NCI-H1930 (cell line): ENCODE data around the gene ZDHHC21.
"Not testable (repeated sequence)": the region's sequence is repeated elsewhere in the genome, so short reads cannot be mapped to it uniquely, and the experiment has no call there.

ENCODE experiments used
- DNase-seq, 2 experiments: peaks; one replicate each; lab custom pipeline; 2025; lab: John Stamatoyannopoulos, UW

The ZDHHC21 gene

GRCh38 chr9:14682616-14683015, 10.6 kb downstream of the ZDHHC21 start:
- not testable (repeated sequence) for DNase-seq

GRCh38 chr9:14678776-14679175, 14.5 kb downstream of the ZDHHC21 start:
- no peak for DNase-seq

GRCh38 chr9:14677872-14678271, 15.4 kb downstream of the ZDHHC21 start:
- DNase-seq = no peak

- DNase-seq = no peak
Measured at GRCh38 chr9:14677396-14677795, 15.8 kb downstream of the ZDHHC21 start.

GRCh38 chr9:14674630-14675029, 18.6 kb downstream of the ZDHHC21 start:
- DNase-seq = no peak

GRCh38 chr9:14671377-14671776, 21.9 kb downstream of the ZDHHC21 start:
- no peak for DNase-seq

GRCh38 chr9:14670718-14671117, 22.5 kb downstream of the ZDHHC21 start:
- no peak for DNase-seq

GRCh38 chr9:14664022-14664421, 29.2 kb downstream of the ZDHHC21 start:
- not testable (repeated sequence) for DNase-seq

- no peak for DNase-seq
Measured at GRCh38 chr9:14662060-14662453, 31.2 kb downstream of the ZDHHC21 start.

- DNase-seq = peak in 1 of 2 experiments; percentile 38
Measured at GRCh38 chr9:14661421-14662059, 31.7 kb downstream of the ZDHHC21 start.

GRCh38 chr9:14660721-14661120, 32.5 kb downstream of the ZDHHC21 start:
- no peak for DNase-seq

GRCh38 chr9:14654932-14655331, 38.3 kb downstream of the ZDHHC21 start:
- no peak for DNase-seq

GRCh38 chr9:14653511-14653910, 39.7 kb downstream of the ZDHHC21 start:
- no peak for DNase-seq

- DNase-seq = peak in 1 of 2 experiments; percentile 8
Measured at GRCh38 chr9:14652729-14653377, 40.4 kb downstream of the ZDHHC21 start.

GRCh38 chr9:14650596-14650995, 42.6 kb downstream of the ZDHHC21 start:
- no peak for DNase-seq

- no peak for DNase-seq
Measured at GRCh38 chr9:14645648-14646047, 47.6 kb downstream of the ZDHHC21 start.

GRCh38 chr9:14640967-14641366, 52.3 kb downstream of the ZDHHC21 start:
- no peak for DNase-seq

- DNase-seq = no peak
Measured at GRCh38 chr9:14640294-14640693, 52.9 kb downstream of the ZDHHC21 start.

- DNase-seq = no peak
Measured at GRCh38 chr9:14633906-14634565, 59.2 kb downstream of the ZDHHC21 start.

GRCh38 chr9:14633148-14633547, 60.1 kb downstream of the ZDHHC21 start:
- DNase-seq = no peak

- DNase-seq = peak; percentile 67 to 82
Measured at GRCh38 chr9:14627513-14627912, 65.7 kb downstream of the ZDHHC21 start.

- DNase-seq = peak; percentile 19 to 30
Measured at GRCh38 chr9:14618836-14619420, 74.3 kb downstream of the ZDHHC21 start.
